Kidney (tissue), 14 donors: Measurements from ENCODE around the gene ARHGAP28. TPM values are rescaled to one million over a fixed set of nuclear protein-coding genes. Genes with fewer than 3 reads are reported as not detected.

ENCODE experiments used
- DNase-seq, 5 donors: peaks; one replicate each; pipeline ENCODE4 v3.0.0-alpha.2; 2013 to 2020
- FAIRE-seq: peaks from 2 replicates; lab custom pipeline; 2012; peaks lifted over from hg19 to GRCh38; lab: Jason Lieb, UNC
- H3K27ac ChIP-seq, 2 donors: one replicate each; pipeline ENCODE4 v1.7.0; 2013; ENCODE audit warnings: low read depth in 2 of 2, low read length in 2 of 2, inconsistent platforms in 1 of 2
- H3K27me3 ChIP-seq: one replicate; pipeline ENCODE4 v1.7.1; 2013; ENCODE audit warnings: low read length, inconsistent platforms; ENCODE audit not compliant: control insufficient read depth, insufficient read depth
- H3K36me3 ChIP-seq, 3 donors: one replicate each; pipeline versions ENCODE4 v1.7.0 to v1.7.1; 2013; ENCODE audit warnings: low read length in 3 of 3, control low read depth in 1 of 3, inconsistent platforms in 1 of 3; ENCODE audit not compliant: insufficient read depth in 3 of 3, control insufficient read depth in 2 of 3
- H3K4me1 ChIP-seq, 3 donors: one replicate each; pipeline versions ENCODE4 v1.7.0 to v1.7.1; 2013; ENCODE audit warnings: low read length in 3 of 3, inconsistent platforms in 1 of 3, low read depth in 1 of 3; ENCODE audit not compliant: control insufficient read depth in 2 of 3, insufficient read depth in 2 of 3
- H3K4me3 ChIP-seq, 3 donors: one replicate each; pipeline versions ENCODE4 v1.7.0 to v1.8.1; 2013; ENCODE audit warnings: low read length in 3 of 3, control low read depth in 1 of 3, inconsistent platforms in 1 of 3
- H3K9ac ChIP-seq, 3 donors: one replicate each; pipeline versions ENCODE4 v1.7.0 to v1.7.1; 2013; ENCODE audit warnings: low read length in 3 of 3, control low read depth in 1 of 3, inconsistent platforms in 1 of 3
- H3K9me3 ChIP-seq, 3 donors: one replicate each; pipeline versions ENCODE4 v1.7.0 to v1.7.1; 2013; ENCODE audit warnings: low read length in 3 of 3, control low read depth in 1 of 3, inconsistent platforms in 1 of 3; ENCODE audit not compliant: control insufficient read depth in 2 of 3, insufficient read depth in 1 of 3
- CTCF ChIP-seq: IDR thresholded peaks from 3 replicates; pipeline ENCODE4 v1.5.1; 2012; ENCODE audit warnings: mild to moderate bottlenecking, moderate library complexity, borderline replicate concordance; ENCODE audit not compliant: insufficient read depth; ENCODE audit errors: extremely low read depth
- intact Hi-C: fragments of 100-400 bp; cut with DNase I; formaldehyde crosslinking; loops from one replicate; pipeline ENCODE4 v1.11.1; 2022
- polyA plus RNA-seq: library from polyadenylated mRNA; stranded (reverse); fragments of 350-450 nt; fragmentation: Illumina TruSeq; extraction: RNeasy Lipid Tissue Mini Kit (QIAGEN cat#74804); gene quantifications from one replicate; pipeline ENCODE4 v1.2.3, GENCODE V29; 2014; ENCODE audit warnings: low read depth, low replicate concordance; ENCODE audit not compliant: insufficient read depth
- total RNA-seq: library from RNA; stranded (reverse); fragmentation: NEBNext Ultra II Directional; extraction: Animal tissue kit (Norgen Biotek cat#: 25700); gene quantifications from one replicate; pipeline ENCODE4 v1.2.1, GENCODE V29; 2021
- donor health status: control.
- donor health status: control.
- donor health status: control.
- donor health status: control.
- donor health status: control.
- donor health status: DM: yes; HTN: yes; CAD: no.
- donor health status: Normal renal cell carcinoma (clear cell type).

Gene ARHGAP28
- total and polyA plus RNA-seq, 2 donors from 2014 or later: 4.6 TPM

- FAIRE-seq: no peak
- intact Hi-C loops: no loop called here
- DNase-seq: no peak
- H3K36me3 ChIP-seq: peaks cover 0 to 2% (median 2%) of the 10 kb centered on the region in 3 donors
- H3K27me3 ChIP-seq: no peaks in the 10 kb centered on the region
- no peak overlapping the region for H3K9ac ChIP-seq
- no peaks in the 10 kb centered on the region for H3K9me3 ChIP-seq
- H3K27ac ChIP-seq: no peak overlapping the region
- no peak overlapping the region for H3K4me3 ChIP-seq
- no peak for TF ChIP-seq CTCF
- H3K4me1 ChIP-seq: no peaks in the 10 kb centered on the region
These were observed 143.7 kb downstream of the ARHGAP28 start for GRCh38 chr18:6873040-6873751.

GRCh38 chr18:6874315-6874714 is 144.8 kb downstream of the ARHGAP28 start:
- FAIRE-seq: no peak
- TF ChIP-seq CTCF: no peak
- H3K27me3 ChIP-seq: no peaks in the 10 kb centered on the region
- intact Hi-C loops: no loop called here
- DNase-seq: no peak
- no peak overlapping the region for H3K9ac ChIP-seq
- H3K4me3 ChIP-seq: no peak overlapping the region
- H3K36me3 ChIP-seq: peaks cover 0 to 2% (median 2%) of the 10 kb centered on the region in 3 donors
- H3K27ac ChIP-seq: no peak overlapping the region
- no peaks in the 10 kb centered on the region for H3K9me3 ChIP-seq
- H3K4me1 ChIP-seq: no peaks in the 10 kb centered on the region

- H3K9me3 ChIP-seq: no peaks in the 10 kb centered on the region
- TF ChIP-seq CTCF: no peak
- no peak overlapping the region for H3K4me3 ChIP-seq
- DNase-seq (no peak), FAIRE-seq (no peak)
- intact Hi-C loops: no loop called here
- no peaks in the 10 kb centered on the region for H3K27me3 ChIP-seq
- H3K4me1 ChIP-seq: no peaks in the 10 kb centered on the region
- peaks cover 0 to 2% (median 2%) of the 10 kb centered on the region in 3 donors for H3K36me3 ChIP-seq
- H3K9ac ChIP-seq: no peak overlapping the region
- H3K27ac ChIP-seq: no peak overlapping the region
These were observed 146.2 kb downstream of the ARHGAP28 start for GRCh38 chr18:6875749-6876148.
